Endometrium (tissue), 2 donors: ENCODE data around the gene ZFYVE28.
"Not testable (repeated sequence)": the region's sequence is repeated elsewhere in the genome, so short reads cannot be mapped to it uniquely, and the experiment has no call there.

ENCODE experiments used
- FAIRE-seq: peaks from 2 replicates; lab custom pipeline; 2012; peaks lifted over from hg19 to GRCh38; lab: Jason Lieb, UNC
- donor health status: control.
- donor health status: control.

Gene ZFYVE28

DNA sequence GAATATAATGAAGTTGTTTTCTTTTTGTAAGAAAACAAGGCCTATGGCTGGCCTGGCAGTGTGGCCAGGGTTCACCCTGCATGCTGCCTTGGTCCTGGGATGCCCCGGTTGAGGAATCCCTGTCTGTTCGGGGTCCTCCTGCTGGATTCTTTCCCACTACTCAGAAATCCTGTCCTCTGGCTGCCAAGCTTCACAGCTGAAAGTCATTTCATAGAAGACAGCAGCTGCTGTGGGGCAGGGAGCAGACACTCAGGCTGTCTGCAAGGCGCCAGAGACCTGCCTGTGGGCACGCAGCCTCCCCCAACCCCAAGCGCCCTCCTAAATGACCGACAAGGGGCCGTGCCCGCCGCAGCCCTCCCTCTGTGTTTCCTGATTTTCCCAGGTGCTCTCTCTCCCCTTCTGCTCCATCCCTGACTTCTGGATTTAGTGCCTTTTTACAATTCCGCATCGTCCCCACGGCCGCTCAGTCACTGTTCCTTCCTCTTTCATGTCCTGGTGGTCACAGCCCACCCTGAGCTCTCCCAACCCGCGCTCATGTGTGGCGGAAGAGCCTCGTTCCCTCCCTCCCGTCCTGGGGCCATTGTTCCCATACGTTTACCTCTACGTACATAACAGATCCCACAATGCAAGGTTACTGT lies 27.5 kb downstream of the ZFYVE28 start:
- FAIRE-seq = no peak

- no peak for FAIRE-seq
Observed at GRCh38 chr4:2390146-2390545, 28.3 kb downstream of the ZFYVE28 start.

DNA sequence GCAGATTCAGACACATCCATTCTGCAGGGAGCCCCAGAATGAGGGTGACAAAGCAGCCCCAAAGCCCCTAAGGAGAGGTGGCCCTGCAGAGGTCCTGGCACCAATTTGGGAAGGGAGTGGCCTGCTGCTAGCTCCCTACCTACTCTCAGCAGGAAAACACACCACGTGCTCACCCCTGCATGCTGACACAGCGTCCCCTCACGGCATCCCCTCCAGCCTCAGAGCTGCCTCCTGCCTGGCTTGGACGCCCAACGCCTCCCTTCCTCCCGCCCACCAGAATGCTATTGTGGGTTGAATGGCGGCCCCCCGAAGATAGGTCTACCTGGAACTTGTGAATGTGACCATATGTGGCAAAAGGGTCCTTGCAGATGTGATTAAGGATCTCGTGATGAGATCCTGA lies 28.8 kb downstream of the ZFYVE28 start:
- FAIRE-seq = no peak

DNA sequence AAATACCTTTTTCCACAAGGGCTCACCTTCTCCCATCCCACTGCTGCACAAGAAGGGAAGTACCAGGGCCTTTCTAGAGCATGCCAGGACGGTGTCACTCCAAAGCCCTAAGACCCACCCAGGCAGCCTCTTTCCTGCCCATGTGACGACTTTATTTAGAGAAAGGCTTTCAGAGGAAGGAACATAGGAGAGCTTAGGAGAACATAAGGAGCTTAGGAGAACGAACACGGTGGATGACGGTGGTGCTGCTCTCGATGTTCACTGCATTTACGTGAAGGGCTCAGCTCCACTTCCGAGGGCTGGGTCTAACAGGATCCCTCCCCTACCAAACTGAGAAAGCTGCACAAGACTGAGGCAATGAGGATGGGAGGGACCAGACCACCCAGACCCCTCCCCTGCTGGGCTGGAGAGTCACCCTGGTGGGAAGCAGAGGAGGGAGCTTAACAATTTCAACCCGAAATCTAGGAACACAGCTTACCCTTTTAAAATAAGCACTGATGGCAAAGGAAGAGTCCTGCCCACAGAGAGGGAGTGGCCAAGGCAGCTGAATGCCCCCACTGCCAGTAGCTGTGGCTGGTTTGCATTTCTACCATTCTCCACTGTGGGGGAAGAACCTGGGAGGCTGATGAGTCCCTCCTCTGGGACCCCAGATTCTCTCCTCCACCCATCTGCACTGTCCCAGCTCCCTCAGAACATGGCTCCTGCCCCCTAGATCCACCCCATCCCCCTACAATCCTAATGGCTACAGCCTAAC lies 29.8 kb downstream of the ZFYVE28 start:
- no peak for FAIRE-seq

DNA sequence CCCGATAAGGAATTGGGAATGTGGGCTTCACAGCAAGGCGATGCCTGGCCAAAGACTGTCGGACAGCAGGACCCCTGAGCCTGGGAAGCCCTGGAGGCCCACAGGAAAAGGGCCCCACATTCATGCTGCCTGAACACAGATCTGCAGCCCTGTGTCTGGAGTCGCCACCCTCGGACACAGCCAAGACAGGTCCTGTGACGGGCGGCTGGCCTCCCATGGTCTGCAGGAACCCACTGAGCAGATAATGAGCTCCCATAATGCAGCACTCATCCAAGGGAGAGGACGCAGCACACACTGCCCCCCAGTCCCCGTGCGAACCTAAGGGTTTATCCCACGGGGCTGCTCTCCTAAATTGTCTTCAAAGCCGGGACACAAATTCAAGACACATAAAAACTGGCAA lies 30.6 kb downstream of the ZFYVE28 start:
- FAIRE-seq = no peak

- FAIRE-seq = no peak
Observed at GRCh38 chr4:2387218-2387617, 31.2 kb downstream of the ZFYVE28 start.

DNA sequence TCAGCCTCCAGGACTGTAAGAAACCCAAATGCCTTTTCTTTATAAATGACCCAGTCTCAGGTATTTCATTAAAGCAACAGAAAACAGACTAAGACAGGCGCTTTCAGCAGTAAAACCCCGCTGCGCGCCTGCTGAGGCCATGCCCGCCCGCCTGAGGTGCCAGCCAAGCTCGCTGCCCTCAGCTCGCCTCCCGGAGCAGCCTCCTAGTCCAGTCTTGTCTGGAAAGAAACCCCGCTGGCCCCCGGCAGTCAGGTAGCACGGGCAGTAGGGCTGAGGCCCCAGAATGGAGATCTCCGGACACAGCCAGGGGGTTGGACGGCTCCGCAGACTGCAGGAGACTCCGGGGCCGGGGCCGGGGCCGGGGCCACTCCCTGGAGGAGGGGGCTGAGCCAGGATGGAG lies 31.7 kb downstream of the ZFYVE28 start:
- no peak for FAIRE-seq

- FAIRE-seq = no peak
Observed at GRCh38 chr4:2385516-2385915, 32.9 kb downstream of the ZFYVE28 start.

GRCh38 chr4:2384245-2384644 lies 34.2 kb downstream of the ZFYVE28 start:
- no peak for FAIRE-seq

DNA sequence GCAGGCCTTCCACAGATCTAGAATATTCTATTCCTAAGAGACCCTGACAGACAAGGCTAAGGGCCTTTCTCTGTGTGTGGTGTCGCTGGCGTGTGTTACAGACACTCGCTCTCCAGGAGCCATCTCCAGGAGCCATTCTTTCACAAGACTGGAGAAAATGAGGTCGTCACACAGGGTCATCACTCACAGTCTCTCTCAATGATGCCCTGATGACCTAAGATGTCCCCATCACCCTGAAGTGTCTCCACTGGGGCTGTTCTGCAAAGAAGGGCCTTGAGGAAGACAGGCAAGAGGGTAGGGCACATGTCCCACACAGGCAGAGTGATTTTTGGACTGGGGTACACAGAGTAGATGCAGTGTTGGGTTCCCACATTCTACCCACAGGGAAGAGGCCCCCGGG lies 34.7 kb downstream of the ZFYVE28 start:
- FAIRE-seq = no peak

- FAIRE-seq = not testable (repeated sequence)
Observed at GRCh38 chr4:2383220-2383631, 35.2 kb downstream of the ZFYVE28 start.

DNA sequence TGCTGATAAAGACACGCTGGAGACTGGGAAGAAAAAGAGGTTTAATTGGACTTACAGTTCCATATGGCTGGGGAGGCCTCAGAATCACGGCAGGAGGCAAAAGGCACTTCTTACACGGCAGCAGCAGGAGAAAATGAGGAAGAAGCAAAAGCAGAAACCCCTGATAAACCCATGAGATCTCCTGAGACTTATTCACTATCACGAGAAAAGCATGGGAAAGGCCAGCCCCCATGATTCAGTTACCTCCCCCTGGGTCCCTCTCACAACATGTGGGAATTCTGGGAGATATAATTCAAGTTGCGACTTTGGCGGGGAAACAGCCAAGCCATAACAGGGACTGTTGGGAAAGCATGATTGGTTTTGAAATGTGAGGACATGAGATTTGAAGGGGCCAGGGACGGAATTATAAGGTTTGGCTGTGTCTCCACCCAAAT lies 35.7 kb downstream of the ZFYVE28 start:
- not testable (repeated sequence) for FAIRE-seq

GRCh38 chr4:2380589-2380988 lies 37.9 kb downstream of the ZFYVE28 start:
- not testable (repeated sequence) for FAIRE-seq

GRCh38 chr4:2378898-2379297 lies 39.5 kb downstream of the ZFYVE28 start:
- no peak for FAIRE-seq

GRCh38 chr4:2378401-2378800 lies 40.0 kb downstream of the ZFYVE28 start:
- FAIRE-seq = no peak

- no peak for FAIRE-seq
Observed at GRCh38 chr4:2377241-2377640, 41.2 kb downstream of the ZFYVE28 start.

- no peak for FAIRE-seq
Observed at GRCh38 chr4:2375427-2375826, 43.0 kb downstream of the ZFYVE28 start.

DNA sequence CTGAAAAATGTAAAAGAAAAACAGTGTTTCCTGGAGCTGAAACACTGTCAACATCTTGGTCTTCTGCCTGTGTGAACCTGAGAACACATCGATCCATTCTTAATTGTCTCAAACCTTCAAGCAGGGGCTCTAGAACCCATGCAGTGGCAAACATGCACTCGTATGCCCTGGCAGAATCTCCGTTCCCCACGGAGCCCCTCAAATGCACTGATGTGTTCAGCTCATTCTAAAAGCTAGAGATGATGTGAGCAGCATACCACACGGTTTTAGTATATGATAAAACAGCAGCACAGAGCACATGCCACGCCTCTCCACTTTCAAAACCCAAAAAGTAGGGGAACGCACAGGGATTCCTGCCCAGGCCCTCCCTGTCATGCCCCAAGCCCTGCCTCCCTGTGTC lies 44.9 kb downstream of the ZFYVE28 start:
- FAIRE-seq = no peak

- no peak for FAIRE-seq
Observed at GRCh38 chr4:2372488-2373030, 45.9 kb downstream of the ZFYVE28 start.

DNA sequence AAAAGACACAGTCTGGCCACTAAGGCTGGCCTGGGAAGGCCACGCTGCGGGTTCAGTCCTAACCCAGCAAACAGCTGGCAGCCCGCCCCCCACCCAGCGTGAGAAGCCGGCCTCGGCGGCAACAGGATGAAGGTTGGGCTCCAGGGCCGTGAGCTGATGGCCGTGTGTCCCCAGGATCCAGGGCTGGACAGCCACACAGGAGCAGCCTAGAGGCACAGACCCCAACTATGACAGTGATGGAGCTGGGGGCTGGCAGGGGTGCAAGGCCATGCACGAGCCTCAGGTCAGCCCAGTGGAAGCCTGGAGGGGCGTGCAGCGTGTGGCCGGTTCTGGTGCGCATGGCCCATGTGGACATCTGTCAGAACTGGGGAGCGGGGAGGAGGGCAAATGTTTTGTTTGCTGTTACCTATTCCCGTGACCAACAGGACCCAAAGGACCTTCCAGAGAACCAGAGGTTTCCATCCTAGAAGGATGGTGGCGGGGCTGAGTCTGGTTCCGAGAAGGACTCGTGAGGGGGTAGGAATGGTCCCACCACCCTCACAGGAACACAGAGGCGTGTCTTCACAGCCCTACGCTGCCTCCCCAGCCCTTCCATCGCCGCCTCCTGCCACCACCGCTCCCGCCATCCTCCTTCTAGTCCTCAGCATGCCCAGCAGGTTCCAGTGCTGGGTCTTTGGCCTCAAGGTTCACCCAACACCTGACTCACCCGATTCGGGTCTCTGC lies 46.5 kb downstream of the ZFYVE28 start:
- FAIRE-seq = no peak

DNA sequence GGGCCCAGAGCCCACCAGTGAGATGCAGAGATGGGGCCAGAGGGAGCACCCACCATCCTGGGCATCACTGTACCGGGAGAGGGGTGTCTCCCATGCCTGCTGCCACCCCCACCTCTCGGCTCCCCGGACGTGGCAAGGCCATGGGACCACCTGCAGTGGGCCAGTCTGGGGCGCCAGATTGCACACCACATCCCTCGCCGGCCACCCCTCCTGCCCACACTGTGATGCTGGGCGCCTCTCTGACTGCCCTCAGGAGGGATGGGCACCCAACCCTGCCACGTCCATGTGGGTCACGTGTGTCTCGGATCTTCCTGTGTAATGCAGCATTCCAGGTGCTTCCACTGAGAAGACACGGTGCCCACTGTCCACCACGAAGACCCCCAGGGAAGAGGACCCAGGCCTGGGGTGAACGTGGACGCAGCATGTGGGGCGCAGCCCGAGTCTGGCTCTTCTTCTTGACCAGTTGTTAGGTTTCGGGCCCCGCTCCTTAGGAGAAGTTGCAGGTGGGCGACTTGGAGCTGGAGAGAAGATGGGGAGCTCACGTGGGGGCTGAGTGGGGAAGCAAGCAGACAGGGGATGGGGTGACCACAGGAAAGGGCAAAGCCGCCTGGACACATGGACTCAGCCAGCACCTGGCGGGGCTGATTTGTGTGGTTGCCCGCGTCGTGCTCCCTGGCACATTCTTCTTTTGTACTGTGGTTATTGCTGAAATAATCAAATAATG lies 47.7 kb downstream of the ZFYVE28 start:
- no peak for FAIRE-seq

DNA sequence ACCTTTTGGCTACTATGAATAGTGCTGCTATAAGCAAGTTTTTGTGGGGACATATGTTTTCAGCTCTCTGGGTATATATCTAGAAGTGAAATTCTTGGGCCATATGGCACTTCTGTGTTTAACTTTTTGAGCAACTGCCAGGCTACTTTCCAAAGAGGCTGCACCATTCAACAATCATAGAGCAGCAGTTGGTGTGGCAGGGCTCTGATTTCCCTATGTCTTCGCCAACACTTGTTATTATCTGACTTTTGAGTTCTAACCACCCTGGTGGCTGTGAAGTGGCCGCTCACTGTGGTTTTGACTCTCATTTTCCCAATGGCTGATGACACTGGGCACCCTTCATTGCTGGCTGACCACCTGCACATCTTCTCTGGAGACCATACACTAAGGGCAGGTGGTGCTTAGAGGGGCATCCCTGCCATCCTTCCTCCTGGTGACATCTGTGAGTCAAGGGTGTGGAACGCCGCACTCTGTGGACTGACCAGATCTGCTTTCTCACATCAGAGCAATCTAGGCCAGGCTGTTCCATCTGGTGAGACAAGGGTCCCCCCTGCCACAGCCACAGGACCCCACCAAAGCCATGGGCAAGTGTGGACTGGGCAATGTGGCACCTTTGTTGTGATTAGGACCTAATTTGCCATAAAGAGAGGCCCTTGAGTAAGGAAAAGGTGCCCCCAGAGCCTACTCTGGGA lies 49.6 kb downstream of the ZFYVE28 start:
- no peak for FAIRE-seq
